Neuron (in vitro differentiated cells): ENCODE measurements around the gene NPAS3.

Experiments
- H2AFZ ChIP-seq: one replicate; pipeline ENCODE4 v1.6.1; 2013; ENCODE audit warnings: low read depth, mild to moderate bottlenecking, inconsistent platforms, low read length, moderate library complexity
- H3K27me3 ChIP-seq: one replicate; pipeline ENCODE4 v1.6.1; 2013; ENCODE audit warnings: low read length; ENCODE audit not compliant: insufficient read depth
- H3K36me3 ChIP-seq: one replicate; pipeline ENCODE4 v1.6.1; 2013; ENCODE audit warnings: low read length; ENCODE audit not compliant: insufficient read depth
- H3K4me1 ChIP-seq: one replicate; pipeline ENCODE4 v1.6.1; 2013; ENCODE audit warnings: low read length; ENCODE audit not compliant: insufficient read depth
- H3K4me3 ChIP-seq: 2 replicates; pipeline ENCODE4 v1.5.1; 2013; ENCODE audit warnings: mild to moderate bottlenecking, low read length, moderate library complexity
- H3K9me3 ChIP-seq: one replicate; pipeline ENCODE4 v1.6.1; 2013; ENCODE audit warnings: low read length

The NPAS3 gene

DNA sequence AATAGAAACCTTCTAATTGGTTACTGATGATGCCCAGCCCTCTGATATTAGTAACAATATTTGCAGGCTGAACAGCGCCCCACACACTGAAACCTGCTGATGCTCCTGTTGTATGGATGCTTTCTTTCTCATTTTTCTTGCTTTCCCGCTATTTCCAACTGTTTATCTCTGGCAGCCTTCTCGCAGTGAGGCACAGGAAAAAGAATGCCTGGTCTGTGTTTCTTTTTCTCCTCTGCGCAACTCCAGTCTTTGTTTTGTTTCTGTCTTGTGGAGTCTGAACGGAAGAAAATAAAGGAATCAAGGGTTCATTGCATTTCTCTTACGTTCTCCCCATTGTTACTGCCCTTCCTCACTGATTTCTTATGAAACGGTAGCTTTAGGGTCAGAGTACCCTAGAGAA lies 561.0 kb downstream of the NPAS3 start:
- H3K4me1 ChIP-seq = peaks cover 12% of the 10 kb centered on the region
- no peaks in the 10 kb centered on the region for H3K9me3 ChIP-seq
- no peaks in the 10 kb centered on the region for H3K36me3 ChIP-seq
- H3K4me3 ChIP-seq = no peak overlapping the region
- no peak overlapping the region for H2AFZ ChIP-seq
- H3K27me3 ChIP-seq = no peaks in the 10 kb centered on the region

DNA sequence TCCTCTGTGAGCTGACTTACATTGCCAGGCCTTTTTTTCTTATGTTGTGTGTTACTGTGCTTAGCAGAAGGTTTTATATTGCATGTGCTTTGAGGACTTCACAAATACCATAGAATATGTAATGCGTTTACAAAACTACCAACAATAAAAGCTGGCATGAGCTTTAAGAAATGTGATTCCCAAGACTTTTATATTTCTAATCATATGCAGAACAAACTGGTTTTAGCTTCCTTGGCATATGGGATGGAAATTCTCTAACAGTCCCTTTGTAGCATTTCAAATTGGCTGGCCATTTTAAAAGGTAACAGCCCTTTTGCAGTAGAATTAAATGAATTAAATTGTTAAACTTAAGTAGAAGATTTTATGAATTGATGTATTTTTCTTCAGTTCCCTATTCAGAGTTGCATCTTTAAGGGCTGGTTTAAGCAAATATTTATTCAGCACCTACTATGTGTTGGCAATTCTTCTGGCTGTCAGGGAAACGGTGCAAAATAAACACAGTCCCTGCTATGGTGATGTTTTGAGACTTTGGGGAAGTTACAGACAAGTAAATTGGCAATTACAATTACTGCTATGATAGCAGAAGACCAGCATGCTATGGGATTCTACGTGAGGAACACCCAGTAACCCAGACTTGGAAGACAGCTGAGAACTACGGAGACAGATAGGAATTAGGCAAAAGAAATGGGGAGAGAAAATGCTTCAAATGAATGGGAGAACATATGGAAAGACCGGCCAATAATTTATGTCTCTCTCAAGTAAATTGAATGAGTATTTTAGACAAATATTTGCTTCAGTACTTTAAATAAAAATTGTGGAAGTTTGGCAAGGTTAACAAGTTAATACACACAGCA lies 565.8 kb downstream of the NPAS3 start:
- H3K4me3 ChIP-seq = no peak overlapping the region
- H3K36me3 ChIP-seq = no peaks in the 10 kb centered on the region
- H2AFZ ChIP-seq = no peak overlapping the region
- peaks cover 10% of the 10 kb centered on the region for H3K4me1 ChIP-seq
- no peaks in the 10 kb centered on the region for H3K9me3 ChIP-seq
- H3K27me3 ChIP-seq = no peaks in the 10 kb centered on the region

DNA sequence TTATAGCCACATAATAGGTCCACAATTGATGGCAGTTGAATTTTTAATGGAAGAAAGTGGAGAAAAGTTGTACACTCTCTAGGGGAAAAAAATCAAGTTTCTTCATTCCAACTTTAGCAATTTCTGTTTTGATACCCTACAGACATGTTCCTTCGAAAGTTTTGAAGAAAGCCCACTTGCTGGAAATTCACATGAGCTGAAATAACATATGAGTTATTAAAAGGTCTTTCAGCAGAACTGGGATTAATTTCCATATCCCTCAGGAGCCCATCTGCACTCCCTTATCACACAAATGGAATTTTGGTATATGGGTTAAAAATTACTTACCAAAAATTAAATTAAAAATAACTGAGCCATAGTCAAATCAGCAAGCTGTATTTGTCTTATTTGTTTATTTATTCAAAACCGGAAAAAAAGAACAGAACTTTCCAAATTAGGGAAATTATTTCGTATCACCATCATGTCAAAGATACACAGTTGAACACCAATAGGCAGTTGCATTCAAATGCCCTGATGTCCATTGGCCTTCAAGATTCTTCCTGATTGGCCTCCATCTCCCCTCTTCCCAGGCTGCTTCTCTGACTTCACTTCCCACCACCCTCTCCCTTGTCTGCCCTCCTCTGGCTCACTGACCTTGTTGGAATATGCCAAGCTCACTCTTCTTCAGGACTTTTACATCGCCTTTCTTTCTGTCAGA lies 566.7 kb downstream of the NPAS3 start:
- H3K9me3 ChIP-seq = no peaks in the 10 kb centered on the region
- H3K4me3 ChIP-seq = no peak overlapping the region
- H3K27me3 ChIP-seq = no peaks in the 10 kb centered on the region
- no peaks in the 10 kb centered on the region for H3K36me3 ChIP-seq
- peaks cover 10% of the 10 kb centered on the region for H3K4me1 ChIP-seq
- H2AFZ ChIP-seq = no peak overlapping the region

DNA sequence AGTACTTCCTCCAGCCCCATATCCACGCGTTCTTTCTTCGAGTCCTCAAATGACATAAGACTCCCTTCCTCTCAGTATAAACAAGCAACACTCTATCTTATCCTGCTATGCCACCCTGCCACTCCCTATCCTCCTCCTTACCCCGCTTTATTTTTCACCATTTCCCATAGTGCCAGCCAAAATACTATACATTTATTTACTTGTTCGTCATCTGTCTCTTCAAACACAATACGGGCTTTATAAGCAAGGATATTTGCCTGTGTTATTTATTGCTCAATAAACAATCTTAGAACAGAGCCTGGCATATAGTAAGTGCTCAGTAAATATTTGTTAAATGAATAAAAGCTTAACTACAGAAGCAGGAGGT lies 567.3 kb downstream of the NPAS3 start:
- H3K4me1 ChIP-seq = peaks cover 15% of the 10 kb centered on the region
- no peaks in the 10 kb centered on the region for H3K27me3 ChIP-seq
- no peak overlapping the region for H2AFZ ChIP-seq
- no peak overlapping the region for H3K4me3 ChIP-seq
- H3K9me3 ChIP-seq = no peaks in the 10 kb centered on the region
- H3K36me3 ChIP-seq = no peaks in the 10 kb centered on the region

DNA sequence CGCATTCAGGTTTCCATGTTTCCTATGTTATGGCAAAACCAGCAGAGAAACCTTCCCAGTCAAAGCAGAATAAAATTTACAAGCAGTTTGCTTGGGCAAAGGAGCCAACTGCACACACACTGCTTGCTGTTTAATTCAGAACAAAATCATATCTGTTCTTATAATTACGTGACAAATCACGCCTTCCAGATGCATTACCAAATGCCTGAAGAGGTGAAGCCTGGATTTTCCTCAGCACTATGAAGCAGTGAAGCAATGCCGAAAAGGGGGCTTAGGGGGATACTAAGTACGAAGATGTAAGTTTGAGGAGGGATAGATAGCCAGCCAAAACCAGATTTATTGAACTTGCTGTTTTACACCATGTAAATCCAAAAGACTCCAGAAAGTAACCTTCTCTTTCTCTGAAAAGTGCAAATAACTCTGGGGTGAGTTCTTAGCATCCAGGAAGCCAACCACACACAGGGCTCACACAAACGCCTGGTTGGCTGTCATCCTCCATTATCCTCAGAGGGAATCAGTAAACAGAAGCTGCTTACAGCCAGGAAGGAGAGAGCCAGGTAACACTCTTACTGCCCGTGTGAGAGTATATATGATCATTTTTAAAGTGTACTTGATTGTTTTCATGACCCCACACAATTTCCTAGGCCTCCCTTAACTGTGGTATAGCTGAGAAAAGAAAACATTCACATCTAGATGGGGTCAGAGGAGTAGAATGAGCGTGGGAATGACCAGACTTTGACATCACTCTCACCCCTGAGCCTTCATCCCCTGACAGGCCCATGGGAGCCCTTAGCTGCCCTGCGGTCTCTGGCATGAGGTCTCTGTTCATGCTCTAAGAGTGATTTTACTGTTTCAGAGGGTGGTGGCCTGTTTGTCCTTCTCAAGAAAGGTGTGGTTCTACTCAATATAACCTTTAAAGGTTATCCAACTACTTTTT lies 569.7 kb downstream of the NPAS3 start:
- H3K36me3 ChIP-seq = no peaks in the 10 kb centered on the region
- H3K9me3 ChIP-seq = no peaks in the 10 kb centered on the region
- peaks cover 39% of the 10 kb centered on the region for H3K4me1 ChIP-seq
- no peaks in the 10 kb centered on the region for H3K27me3 ChIP-seq
- no peak overlapping the region for H2AFZ ChIP-seq
- H3K4me3 ChIP-seq = no peak overlapping the region

DNA sequence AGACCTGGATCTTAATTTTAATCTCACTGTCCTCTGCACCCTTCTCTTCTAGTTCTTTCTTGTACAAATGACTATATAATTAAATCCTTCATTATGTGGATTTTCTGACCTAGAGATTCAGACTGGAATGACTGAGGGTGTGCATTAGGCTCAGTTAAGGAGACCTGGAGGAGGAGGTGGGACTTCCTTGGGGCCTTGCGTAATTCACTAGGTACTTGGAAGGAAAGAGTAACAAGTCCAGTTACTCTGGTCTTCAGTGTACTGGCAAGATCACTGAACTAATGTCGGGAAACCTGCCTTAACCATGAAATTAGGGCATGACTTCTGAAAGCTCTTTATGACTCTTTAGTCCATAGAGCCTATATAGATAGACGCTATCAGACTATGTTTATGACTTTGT lies 570.8 kb downstream of the NPAS3 start:
- H3K4me3 ChIP-seq = no peak overlapping the region
- H3K27me3 ChIP-seq = no peaks in the 10 kb centered on the region
- H2AFZ ChIP-seq = no peak overlapping the region
- H3K36me3 ChIP-seq = no peaks in the 10 kb centered on the region
- no peaks in the 10 kb centered on the region for H3K9me3 ChIP-seq
- H3K4me1 ChIP-seq = peaks cover 43% of the 10 kb centered on the region

DNA sequence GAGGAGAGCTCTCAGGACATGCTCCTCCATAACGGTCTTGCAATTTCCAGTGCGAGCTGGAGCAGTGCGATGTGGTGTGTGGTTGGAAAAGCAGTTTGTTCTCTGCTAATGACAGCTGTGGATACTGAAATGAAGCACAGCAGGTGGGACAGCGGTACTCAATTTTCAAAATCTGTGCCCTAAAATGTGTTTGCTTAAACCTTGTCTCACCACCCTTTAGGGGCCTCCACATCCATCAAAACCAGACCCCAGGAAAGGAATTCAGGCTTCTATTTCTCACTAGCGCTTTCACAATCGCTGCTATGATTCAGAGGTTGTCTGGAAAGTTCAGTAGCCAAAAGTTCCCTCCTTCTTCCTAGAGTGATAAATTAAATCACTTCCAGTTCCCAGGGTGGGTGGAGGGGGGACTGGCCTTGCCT lies 571.4 kb downstream of the NPAS3 start:
- H3K4me1 ChIP-seq = peaks cover 43% of the 10 kb centered on the region
- no peak overlapping the region for H2AFZ ChIP-seq
- no peak overlapping the region for H3K4me3 ChIP-seq
- H3K36me3 ChIP-seq = no peaks in the 10 kb centered on the region
- H3K27me3 ChIP-seq = no peaks in the 10 kb centered on the region
- H3K9me3 ChIP-seq = no peaks in the 10 kb centered on the region

DNA sequence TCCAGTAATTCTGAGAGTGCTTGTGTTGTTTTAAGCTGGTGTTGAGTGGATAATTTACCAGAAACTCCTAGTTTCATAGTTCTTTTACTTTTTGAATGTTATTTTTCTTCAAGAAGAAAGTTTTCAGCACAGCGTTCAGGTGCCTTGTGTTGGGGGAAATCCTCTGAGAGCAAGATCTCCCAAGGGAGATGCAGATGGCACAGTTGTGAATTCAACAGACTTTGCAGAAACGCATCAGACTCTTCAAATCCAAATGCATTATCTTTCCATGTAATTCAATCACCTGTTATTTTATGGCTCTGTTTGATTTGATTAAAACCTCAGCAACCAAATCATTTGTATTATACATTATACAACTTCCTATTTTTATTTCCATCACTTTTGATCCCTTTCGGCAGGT lies 572.3 kb downstream of the NPAS3 start:
- Histone ChIP-seq H3K36me3 (no peaks in the 10 kb centered on the region), H3K27me3 (no peaks in the 10 kb centered on the region), H3K4me1 (peaks cover 43% of the 10 kb centered on the region), H2AFZ (no peak overlapping the region), H3K4me3 (no peak overlapping the region), H3K9me3 (no peaks in the 10 kb centered on the region)

DNA sequence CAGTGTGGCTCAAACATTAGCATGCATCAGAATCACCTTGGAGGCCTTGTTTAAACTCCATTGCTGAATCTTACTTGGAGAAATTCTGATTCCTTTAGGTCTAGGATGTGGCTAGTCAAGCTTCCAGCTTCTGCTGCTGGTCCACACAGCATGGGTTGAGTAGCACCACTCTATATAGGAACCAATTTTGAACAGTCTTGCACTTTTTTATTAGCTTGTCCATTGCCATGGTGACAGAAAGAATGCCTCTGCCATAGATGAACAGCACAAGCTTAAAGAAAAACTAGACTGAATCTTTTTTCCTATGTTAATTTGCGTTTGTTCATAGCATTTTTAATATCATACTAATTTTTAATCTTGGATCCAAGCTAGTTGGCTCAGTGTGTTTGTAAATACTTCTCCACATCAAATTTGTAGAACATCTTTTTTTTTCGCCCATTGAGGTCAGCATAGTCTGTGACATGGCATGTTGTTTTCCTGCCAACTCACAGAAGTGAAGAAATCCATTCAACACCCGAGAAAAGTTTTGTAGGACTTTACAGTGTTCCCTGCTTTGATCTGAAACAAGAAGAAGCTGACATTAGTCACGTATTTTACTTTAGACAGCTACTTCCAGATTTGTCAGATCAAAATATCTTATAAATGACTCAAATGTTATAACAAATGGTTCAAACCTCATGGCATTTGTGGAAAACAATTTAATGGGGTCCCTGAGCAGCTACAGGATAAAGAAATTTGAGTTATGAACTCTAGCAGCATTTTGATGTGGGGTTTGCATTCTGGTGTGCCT lies 573.4 kb downstream of the NPAS3 start:
- Histone ChIP-seq H3K36me3 (no peaks in the 10 kb centered on the region), H3K4me3 (no peak overlapping the region), H2AFZ (no peak overlapping the region), H3K27me3 (no peaks in the 10 kb centered on the region), H3K9me3 (no peaks in the 10 kb centered on the region), H3K4me1 (peaks cover 43% of the 10 kb centered on the region)

DNA sequence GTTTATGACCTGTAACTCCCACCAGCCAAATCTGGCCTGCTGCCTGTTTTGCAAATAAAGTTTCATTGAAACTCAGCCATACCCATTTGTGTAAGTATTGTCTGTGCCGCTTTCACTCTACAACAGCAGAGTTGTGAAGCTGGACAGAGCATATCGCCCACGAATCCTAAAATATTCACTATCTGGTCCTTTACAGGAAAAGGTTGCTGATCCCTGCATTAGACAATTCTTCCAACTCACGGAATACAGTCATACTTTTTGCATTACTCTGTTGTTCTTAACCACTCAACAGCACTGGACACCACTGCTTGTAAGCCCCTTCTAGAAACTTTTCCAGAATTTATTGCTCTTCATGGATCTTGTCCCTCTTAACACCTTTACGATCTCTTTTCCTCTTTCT lies 576.8 kb downstream of the NPAS3 start:
- H2AFZ ChIP-seq = no peak overlapping the region
- H3K36me3 ChIP-seq = no peaks in the 10 kb centered on the region
- no peak overlapping the region for H3K4me3 ChIP-seq
- H3K4me1 ChIP-seq = peaks cover 39% of the 10 kb centered on the region
- no peaks in the 10 kb centered on the region for H3K27me3 ChIP-seq
- H3K9me3 ChIP-seq = no peaks in the 10 kb centered on the region

DNA sequence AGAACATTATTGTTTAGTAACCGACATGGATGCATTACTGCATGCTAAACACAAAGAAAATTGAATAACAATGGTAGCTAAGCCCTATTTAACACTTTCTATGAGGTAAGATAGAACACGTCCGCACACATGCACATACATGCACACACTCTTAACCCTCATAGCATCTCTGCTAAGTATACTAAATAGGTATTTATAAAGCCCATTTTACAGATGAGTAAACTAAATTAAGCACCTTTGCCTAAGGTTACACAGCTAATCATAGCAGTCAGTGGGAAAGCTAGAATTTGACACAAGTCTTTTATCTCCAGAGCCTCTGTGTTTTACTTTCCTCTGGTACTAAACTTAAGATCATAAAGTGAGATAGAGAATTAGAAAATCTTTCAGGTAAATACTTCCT lies 577.2 kb downstream of the NPAS3 start:
- Histone ChIP-seq H3K27me3 (no peaks in the 10 kb centered on the region), H3K4me1 (peaks cover 40% of the 10 kb centered on the region), H3K9me3 (no peaks in the 10 kb centered on the region), H3K36me3 (no peaks in the 10 kb centered on the region), H3K4me3 (no peak overlapping the region), H2AFZ (no peak overlapping the region)

DNA sequence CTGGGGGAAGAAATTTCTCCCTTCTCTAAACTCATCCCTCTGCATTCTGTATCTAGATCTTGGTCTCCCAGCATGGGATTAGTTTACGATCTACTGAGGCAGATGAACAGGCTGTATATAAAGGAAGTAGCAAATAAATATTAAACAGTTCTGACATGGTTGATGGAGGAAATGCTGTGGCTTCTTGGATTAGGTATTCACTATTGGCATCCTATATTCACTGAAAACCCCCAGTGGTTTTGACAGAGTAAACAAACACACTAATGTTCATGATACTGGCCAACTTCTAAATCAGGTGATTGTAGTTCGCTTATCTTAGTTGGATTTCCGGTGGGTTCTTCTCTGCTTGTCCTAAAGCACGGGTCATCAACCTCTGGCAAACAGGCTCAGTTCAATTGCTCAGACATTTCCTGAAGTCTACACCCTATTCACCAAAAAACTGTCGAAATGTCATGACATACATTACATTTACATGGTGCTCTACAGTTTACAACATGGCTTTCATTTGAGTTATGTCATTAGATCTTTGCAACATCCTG lies 578.3 kb downstream of the NPAS3 start:
- Histone ChIP-seq H3K4me3 (no peak overlapping the region), H2AFZ (no peak overlapping the region), H3K36me3 (no peaks in the 10 kb centered on the region), H3K9me3 (no peaks in the 10 kb centered on the region), H3K27me3 (no peaks in the 10 kb centered on the region), H3K4me1 (peaks cover 40% of the 10 kb centered on the region)
